HCEC 1CT (cell line): ENCODE data around the gene OR52E1.
"Not testable (repeated sequence)": the region's sequence is repeated elsewhere in the genome, so short reads cannot be mapped to it uniquely, and the experiment has no call there.

ENCODE experiments used
- DNase-seq: peaks from one replicate; pipeline ENCODE4 v3.0.0-alpha.2; 2017

Gene OR52E1

GRCh38 chr11:5069272-5069671 lies at the start of gene OR52E1:
Gene OR52E1, plus strand, starts transcription at chr11:5069572.
- no peak for DNase-seq

DNA sequence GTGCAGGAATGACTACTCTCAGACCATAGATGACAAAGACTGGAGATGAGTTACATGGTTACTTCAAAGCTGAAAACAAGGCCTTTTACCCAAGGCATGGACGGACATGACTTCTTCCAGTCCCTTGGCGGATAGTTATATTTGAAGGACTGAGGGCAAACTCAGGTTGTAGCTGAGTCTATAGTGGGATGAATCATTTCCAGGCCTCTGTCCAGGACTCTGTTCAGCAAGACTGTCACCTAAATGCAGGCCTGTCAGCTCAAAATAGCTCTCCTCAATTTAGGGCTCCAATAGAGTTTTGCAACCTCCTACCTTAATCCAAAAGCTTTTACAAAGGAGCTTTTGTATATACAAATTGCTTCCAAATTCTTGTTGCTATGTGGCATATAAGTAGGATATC lies 47.4 kb upstream of the OR52E1 start:
- DNase-seq = no peak

DNA sequence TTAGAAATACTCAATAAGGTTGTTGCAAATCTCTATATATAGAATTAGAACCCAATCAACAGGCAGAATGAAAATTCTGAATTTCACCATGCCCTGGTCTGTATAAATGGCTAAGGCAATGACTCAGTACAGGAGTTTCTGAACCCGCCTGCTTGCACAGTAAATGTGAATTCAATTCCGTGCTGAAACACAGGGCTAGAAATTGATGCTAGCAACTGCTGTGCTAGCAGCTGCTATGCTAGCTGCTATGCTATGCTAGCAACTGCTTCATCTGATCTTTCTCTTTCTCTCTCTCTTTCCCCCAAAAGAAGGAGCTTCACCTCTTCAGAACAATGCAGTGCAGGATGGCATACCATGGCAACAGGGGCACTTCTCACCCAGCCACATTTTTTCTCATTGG lies 32.7 kb upstream of the OR52E1 start:
- no peak for DNase-seq

- no peak for DNase-seq
Measured at GRCh38 chr11:5037926-5038325, 31.4 kb upstream of the OR52E1 start.

- no peak for DNase-seq
Measured at GRCh38 chr11:5038341-5038740, 31.0 kb upstream of the OR52E1 start.

GRCh38 chr11:5040876-5041275 lies 28.5 kb upstream of the OR52E1 start:
- DNase-seq = no peak

GRCh38 chr11:5042091-5042490 lies 27.3 kb upstream of the OR52E1 start:
- DNase-seq = peak; percentile 55

DNA sequence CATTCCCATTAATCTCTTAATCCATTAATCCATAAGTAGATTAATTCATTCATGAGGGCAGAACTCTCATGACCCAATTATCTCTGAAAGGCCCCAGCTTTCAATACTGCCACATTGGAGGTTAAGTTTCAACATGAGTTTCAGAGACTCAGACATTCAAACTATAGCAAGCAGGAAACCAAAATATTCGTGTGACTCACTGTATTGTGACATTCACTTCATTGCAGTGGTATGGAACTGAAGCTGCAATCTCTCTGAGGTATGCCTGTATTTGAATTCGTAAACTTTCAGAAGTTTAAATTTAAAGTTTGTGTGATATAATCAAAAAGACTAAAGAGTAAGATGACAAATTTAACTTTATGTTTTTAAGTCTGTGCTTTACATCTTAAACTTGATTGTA lies 26.0 kb upstream of the OR52E1 start:
- peak; percentile 61 for DNase-seq

DNA sequence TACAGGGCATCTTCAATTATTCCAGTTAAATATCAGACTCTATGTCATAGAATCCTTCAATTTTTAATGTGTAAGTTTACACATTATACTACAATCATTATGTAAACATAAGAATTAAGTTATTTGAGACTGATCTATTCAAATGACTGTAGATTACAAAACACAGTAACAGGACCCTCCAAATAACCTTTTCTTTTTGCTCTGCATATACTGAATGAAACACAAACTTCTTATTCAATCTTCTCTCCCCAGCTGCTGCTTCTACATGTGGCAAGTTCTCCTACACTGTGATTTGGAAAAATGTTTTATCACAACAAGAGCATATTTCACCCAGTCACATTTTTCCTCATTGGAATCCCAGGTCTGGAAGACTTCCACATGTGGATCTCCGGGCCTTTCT lies 23.1 kb upstream of the OR52E1 start, which contains the start of gene OR52J3:
Gene OR52J3 (plus strand): TSS at position 301 of the 400 bp plus-strand sequence. CDS start 0 bp downstream, at position 301.
- DNase-seq = no peak

DNA sequence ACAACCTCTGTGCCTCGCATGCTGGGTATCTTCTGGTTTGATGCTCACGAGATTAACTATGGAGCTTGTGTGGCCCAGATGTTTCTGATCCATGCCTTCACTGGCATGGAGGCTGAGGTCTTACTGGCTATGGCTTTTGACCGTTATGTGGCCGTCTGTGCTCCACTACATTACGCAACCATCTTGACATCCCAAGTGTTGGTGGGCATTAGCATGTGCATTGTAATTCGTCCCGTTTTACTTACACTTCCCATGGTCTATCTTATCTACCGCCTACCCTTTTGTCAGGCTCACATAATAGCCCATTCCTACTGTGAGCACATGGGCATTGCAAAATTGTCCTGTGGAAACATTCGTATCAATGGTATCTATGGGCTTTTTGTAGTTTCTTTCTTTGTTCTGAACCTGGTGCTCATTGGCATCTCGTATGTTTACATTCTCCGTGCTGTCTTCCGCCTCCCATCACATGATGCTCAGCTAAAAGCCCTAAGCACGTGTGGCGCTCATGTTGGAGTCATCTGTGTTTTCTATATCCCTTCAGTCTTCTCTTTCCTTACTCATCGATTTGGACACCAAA lies 22.5 kb upstream of the OR52E1 start:
- DNase-seq = no peak

- not testable (repeated sequence) for DNase-seq
Measured at GRCh38 chr11:5058679-5059078, 10.7 kb upstream of the OR52E1 start.

DNA sequence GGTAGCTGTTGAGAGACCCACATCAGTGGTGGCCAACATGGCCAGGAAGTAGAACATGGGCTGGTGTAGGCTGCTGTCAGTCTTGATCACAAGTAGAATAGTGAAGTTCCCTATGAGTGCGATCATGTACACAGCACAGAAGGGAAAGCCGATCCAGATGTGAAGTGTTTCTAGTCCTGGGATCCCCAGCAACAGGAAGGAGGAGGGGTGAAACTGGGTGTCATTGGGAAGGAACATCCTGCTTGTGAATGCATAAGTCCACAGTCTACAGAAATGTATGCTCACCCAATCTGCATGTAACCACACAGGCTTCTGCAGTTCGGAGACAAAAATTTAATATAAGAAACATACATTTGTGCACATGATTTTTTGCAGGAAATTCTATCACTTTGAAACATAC lies 10.0 kb upstream of the OR52E1 start, which contains the start of gene OR52E2:
Gene OR52E2 (minus strand): TSS at position 237 of the 400 bp plus-strand sequence. CDS start 0 bp downstream, at position 237.
- DNase-seq = no peak

GRCh38 chr11:5065027-5065426 lies 4.3 kb upstream of the OR52E1 start:
- DNase-seq = no peak

- no peak for DNase-seq
Measured at GRCh38 chr11:5071799-5072198, 2.4 kb downstream of the OR52E1 start.

GRCh38 chr11:5081405-5081804 lies 12.0 kb downstream of the OR52E1 start:
- DNase-seq = no peak

DNA sequence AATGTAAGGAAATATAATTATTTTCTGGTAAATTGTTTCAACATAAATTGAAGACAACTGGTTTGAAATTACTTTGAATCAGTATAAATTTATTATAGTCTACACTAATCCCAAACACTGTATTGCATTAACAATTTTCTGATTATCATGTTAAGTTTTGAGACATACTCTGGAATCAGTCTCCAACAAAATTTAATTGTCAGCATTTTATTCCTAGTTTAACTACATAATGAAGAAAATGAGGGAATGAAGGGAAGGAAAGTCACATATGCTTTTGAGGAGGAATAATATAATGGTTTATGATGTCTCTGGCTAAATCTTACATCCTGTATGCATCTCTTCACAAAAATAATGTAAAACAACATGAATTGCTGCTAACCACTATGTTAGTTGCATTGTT lies 14.2 kb downstream of the OR52E1 start:
- DNase-seq = no peak

DNA sequence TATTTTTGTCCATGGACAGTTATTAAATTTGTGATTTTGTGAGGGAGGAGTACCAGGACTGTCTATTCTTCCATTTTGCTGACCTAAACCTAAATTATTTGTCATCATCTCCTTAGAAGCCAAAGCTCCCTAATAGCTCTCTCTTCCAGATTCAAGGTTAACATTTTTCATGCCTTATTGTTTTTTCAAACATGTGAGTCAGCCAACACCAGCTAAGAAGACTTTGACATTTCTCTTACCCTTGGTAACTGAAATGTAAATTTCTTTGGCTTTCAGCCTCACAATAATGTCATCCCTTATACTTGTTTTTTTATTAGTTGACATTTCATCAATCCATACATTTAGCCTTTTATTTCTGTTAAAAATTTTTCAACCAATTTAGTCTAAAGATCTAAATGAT lies 19.2 kb downstream of the OR52E1 start:
- no peak for DNase-seq

- DNase-seq = no peak
Measured at GRCh38 chr11:5090668-5091067, 21.3 kb downstream of the OR52E1 start.

DNA sequence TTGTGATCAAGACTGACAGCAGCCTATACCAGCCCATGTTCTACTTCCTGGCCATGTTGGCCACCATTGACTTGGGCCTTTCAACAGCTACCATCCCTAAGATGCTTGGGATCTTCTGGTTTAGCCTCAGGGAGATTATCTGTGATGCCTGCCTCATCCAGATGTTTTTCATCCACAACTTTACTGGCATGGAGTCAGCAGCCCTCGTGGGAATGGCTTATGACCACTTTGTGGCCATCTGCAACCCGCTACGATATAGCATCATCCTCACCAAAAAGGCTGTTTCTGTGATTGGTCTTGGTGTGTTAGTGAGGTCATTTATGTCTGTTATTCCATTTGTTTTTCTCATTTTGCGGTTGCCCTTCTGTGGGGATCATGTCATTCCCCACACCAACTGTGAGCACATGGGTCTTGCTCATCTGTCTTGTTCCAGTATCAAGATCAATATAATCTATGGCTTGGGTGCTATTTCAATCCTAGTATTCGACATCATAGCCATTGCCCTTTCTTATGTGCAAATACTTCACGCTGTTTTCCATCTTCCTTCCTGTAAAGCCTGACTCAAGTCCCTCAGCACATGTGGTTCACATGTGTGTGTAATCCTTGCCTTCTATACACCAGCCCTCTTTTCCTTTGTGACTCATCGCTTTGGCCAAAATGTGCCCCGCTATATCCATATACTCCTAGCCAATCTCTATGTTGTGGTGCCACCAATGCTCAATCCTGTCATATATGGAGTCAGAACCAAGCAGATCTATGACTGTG lies 23.6 kb downstream of the OR52E1 start:
- DNase-seq = peak; percentile 49

DNA sequence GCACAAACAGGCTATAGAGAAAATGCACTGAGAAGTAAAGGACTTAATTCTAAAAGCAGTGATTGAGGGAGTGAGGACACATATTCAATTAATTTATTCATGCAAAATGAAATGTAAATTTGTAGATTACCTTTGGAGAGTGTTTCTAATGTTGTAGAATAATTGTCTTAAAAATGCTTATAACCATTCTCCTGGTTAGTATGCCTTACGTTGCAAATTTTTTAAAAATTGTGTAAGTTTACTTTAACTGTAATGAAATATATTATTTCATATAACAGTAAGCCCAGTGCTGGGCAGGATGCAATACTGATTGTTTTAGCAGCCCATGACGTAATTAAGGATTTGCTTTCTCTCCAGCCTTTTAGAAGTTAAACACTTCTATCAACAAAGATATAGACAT lies 26.6 kb downstream of the OR52E1 start:
- DNase-seq = no peak

DNA sequence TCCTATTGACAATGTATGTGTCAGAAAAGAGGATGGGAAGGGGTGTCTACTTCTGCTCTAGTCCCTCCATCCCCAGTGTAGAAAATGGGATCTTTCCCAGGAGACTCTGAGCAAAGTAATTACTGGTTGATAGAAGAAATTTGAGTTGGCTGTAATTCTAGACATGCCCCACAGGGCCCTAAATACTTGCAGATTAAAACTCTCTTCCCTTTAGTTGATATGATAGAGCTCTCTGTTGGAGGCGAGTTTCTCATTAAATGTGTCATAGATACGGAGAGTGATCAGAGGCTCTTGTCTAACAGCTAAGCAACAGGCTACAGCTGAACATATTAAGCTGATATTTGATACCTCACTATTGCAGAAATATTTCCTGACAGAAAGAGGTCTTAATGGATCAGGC lies 32.9 kb downstream of the OR52E1 start:
- no peak for DNase-seq

DNA sequence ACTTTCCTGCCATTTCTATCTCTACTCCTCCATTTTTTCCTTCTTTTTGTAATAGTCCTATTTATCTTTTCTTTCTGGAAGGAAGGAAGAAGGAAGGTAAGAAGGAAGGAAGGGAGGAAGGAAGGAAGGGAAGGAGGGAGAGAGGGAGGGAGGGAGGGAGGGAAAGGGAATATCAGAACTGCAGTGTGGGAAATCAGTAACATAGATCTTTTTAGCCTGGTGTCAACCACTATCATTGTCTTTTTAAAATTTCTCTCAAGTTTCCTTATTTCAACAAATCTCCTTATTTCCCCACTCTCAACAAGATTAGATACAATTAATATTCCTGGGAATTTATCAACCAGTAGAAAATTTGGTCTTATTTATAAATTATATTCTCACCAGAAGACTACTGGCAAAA lies 33.7 kb downstream of the OR52E1 start:
- DNase-seq = no peak

DNA sequence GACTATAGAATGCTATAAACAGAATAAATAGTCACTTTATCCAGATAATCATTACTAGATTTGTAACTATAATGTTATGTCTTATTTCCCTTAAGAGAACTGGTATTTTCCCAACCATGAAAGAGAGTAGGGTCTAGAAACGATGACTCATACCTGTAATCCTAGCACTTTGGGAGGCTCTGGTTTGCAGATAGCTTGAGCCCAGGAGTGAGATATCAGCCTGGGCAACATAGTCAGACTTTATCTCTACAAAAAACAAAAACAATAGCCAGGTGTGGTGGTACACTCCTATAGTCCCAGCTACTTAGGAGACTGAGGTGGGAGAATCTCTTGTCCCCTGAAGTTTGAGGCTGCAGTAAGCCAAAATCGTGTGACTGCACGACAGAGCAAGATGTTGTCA lies 37.9 kb downstream of the OR52E1 start:
- no peak for DNase-seq

- no peak for DNase-seq
Measured at GRCh38 chr11:5115339-5115738, 46.0 kb downstream of the OR52E1 start.

- DNase-seq = no peak
Measured at GRCh38 chr11:5117588-5117987, 48.2 kb downstream of the OR52E1 start.
